ENCODE data around the gene RASA3.
A peak's percentile ranks its signal among the peaks of the same experiment; 100 is the strongest.

Gene RASA3

GRCh38 chr13:114064450-114065140 lies 67.8 kb downstream of the RASA3 start:
- peak overlapping the region; percentile 59 for H3K4me3 ChIP-seq (ENCODE audit: low read depth, low read length)
- TF ChIP-seq CTCF (IDR thresholded peaks at IDR 0.05; ENCODE audit: low read depth, low read length), result no peak

GRCh38 chr13:114063545-114064449 lies 68.6 kb downstream of the RASA3 start:
- peak overlapping the region; percentile 59 for H3K4me3 ChIP-seq (ENCODE audit: low read depth, low read length)
- TF ChIP-seq CTCF (IDR thresholded peaks at IDR 0.05; ENCODE audit: low read depth, low read length), result no peak

- TF ChIP-seq CTCF (IDR thresholded peaks at IDR 0.05; ENCODE audit: low read depth, low read length), result no peak
- no peak overlapping the region for H3K4me3 ChIP-seq (ENCODE audit: low read depth, low read length)
These were observed 69.7 kb downstream of the RASA3 start for GRCh38 chr13:114062754-114063153.

- H3K4me3 ChIP-seq (ENCODE audit: low read depth, low read length), result no peak overlapping the region
- TF ChIP-seq CTCF (IDR thresholded peaks at IDR 0.05; ENCODE audit: low read depth, low read length), result no peak
These were observed 70.1 kb downstream of the RASA3 start for GRCh38 chr13:114062341-114062740.

- no peak for TF ChIP-seq CTCF (IDR thresholded peaks at IDR 0.05; ENCODE audit: low read depth, low read length)
- H3K4me3 ChIP-seq (ENCODE audit: low read depth, low read length), result no peak overlapping the region
These were observed 70.7 kb downstream of the RASA3 start for GRCh38 chr13:114061744-114062143.

- TF ChIP-seq CTCF (IDR thresholded peaks at IDR 0.05; ENCODE audit: low read depth, low read length), result no peak
- no peak overlapping the region for H3K4me3 ChIP-seq (ENCODE audit: low read depth, low read length)
These were observed 71.4 kb downstream of the RASA3 start for GRCh38 chr13:114061047-114061446.
